ENCODE results near the gene NME3.

NME3 gene

DNA sequence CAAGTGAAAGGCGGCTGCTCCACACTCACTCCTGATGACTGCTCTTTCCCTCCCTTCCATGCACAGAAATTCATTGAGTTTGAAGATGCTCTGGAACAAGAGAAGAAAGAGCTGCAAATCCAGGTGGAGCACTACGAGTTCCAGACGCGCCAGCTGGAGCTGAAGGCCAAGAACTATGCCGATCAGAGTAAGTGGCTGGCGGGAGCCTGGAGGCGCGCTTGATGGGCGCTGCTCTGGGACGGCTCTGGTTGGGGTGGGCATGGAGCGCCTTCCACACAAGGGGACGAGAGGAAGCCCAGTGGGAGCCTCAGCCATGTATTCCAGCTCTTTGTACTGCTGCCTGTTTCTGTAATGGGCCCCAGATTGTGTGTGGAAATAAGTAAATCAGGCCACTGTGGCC is 46.9 kb downstream of the NME3 start:
- no peak for DNase-seq (ENCODE audit: low spot score)

DNA sequence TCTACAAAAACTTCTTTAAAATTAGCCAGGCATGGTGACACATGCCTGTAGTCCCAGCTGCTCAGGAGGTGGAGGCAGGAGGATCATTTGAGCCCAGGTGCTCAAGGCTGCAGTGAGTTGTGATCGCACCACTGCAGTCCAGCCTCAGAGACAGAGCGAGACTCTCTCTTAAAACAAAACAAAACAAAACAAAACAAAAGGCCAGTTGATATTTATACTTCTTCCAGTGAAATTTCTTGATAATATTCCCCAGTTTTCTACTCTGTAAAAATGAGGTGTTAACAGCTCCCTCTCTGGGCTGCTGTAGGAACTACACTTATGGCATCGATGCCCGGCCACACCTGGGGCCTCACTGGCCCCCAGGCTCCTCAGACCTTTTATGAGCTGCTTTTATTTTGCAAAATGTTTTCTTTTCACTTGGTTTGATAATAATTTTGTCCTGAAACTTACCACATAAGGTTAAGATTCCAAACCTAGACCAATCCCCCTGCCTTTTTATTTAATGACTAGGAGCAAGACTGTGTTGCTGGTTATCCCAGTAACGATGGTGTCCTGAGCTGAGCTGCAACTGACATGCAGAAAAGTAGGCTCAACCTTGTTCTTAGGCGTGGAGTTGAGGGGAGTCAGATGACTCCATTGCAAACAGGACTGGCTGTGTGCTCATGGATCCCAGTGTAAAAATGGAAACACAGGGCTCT is 47.7 kb downstream of the NME3 start:
- no peak for DNase-seq (ENCODE audit: low spot score)

DNA sequence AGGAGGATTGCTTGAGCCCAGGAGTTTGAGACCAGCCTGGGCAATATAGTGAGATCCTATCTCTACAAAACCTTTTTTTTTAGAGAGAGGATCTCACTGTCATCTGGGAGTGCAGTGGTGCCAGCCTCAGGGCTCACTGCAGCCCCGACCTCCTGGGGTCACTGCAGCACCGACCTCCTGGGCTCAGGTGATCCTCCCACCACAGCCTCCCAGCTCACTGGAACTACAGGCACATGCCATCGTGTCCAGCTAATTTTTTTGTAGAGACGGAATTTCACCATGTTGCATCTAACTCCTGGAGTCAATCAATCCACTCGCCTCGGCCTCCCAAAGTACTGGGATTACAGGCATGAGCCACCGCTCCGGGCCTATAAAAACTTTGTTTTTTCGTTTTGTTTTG is 50.0 kb downstream of the NME3 start:
- DNase-seq (ENCODE audit: low spot score) = no peak

Measured in left forelimb (tissue), 1 donor.